SH-SY5Y (cell line): ENCODE measurements around the gene AQP1.

Experiments
- GATA2 ChIP-seq: IDR thresholded peaks from 2 replicates; pipeline ENCODE4 v1.6.1; 2011; ENCODE audit warnings: mild to moderate bottlenecking, low read depth, low read length
- GATA3 ChIP-seq: IDR thresholded peaks from 2 replicates; pipeline ENCODE4 v1.6.1; 2011; ENCODE audit warnings: low read depth, mild to moderate bottlenecking, low read length, moderate library complexity

- TF ChIP-seq GATA2 = no peak
- no peak for TF ChIP-seq GATA3
Observed at GRCh38 chr7:30911561-30911969, at the start of gene AQP1.
